ENCODE results near the gene DGKK. TPM values are rescaled to one million over a fixed set of nuclear protein-coding genes. Genes with fewer than 3 reads are reported as not detected.

DGKK gene
- total RNA-seq, 1 experiment from 2014 or later, result 1.6 TPM

DNA sequence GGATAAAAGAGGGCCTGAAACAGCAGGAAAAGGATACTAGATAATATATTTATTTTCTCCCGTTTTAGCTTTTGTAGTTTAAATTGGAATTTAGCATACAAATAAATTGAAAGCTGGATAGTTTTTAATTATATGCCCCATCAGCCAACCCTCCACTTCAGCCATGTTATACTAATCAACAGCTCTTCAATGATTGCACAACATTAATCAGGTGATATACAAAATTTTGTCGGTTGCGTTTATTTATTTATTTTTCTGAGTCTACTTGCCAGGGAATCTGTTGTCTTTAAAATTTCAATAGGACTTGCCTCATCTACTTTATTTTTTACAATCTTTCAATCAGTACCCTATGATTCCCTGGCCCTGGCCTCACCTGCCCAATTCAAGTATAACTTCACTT is 12.1 kb downstream of the DGKK start:
- Histone ChIP-seq H3K4me2 (ENCODE audit: insufficient read depth, insufficient read length, low read length) (no peak overlapping the region), H3K4me1 (ENCODE audit: insufficient read depth, low read length) (peaks cover 16% of the 10 kb centered on the region), H2BK15ac (ENCODE audit: low read depth, low read length) (no peak overlapping the region), H4K91ac (ENCODE audit: insufficient read length, low read depth, low read length) (no peak overlapping the region), H2BK20ac (ENCODE audit: low read depth, low read length, poor library complexity, severe bottlenecking) (no peak overlapping the region), H3K79me2 (ENCODE audit: insufficient read depth, low read length) (no peaks in the 10 kb centered on the region), H3K14ac (ENCODE audit: insufficient read depth, low read length) (no peak overlapping the region), H2BK120ac (ENCODE audit: low read depth, low read length, poor library complexity, severe bottlenecking) (no peak overlapping the region), H3K18ac (ENCODE audit: insufficient read length, low read depth, low read length) (no peak overlapping the region), H4K20me1 (ENCODE audit: control insufficient read depth, insufficient read depth, insufficient read length) (no peaks in the 10 kb centered on the region), H3K23ac (ENCODE audit: insufficient read length, low read depth, low read length) (no peak overlapping the region), H3K4ac (ENCODE audit: low read depth, low read length) (no peak overlapping the region), H2AK5ac (ENCODE audit: insufficient read length, low read length) (no peak overlapping the region), H3K9me3 (ENCODE audit: control insufficient read depth, low read depth, low read length) (no peaks in the 10 kb centered on the region), H3K56ac (ENCODE audit: insufficient read length, low read depth, low read length) (no peak overlapping the region), H3K9ac (ENCODE audit: extremely low read depth, insufficient read length, low read length) (no peak overlapping the region), H4K8ac (replicated peaks; ENCODE audit: insufficient read length, low read depth, low read length) (no peak overlapping the region), H2AFZ (ENCODE audit: low read length) (no peak overlapping the region), H2BK5ac (ENCODE audit: insufficient read length, low read length) (no peak overlapping the region), H3T11ph (ENCODE audit: low read length) (no peak overlapping the region), H3K23me2 (ENCODE audit: insufficient read length, low read depth, low read length, poor library complexity, severe bottlenecking) (no peaks in the 10 kb centered on the region), H3K79me1 (ENCODE audit: insufficient read depth, low read depth, low read length, poor library complexity, severe bottlenecking) (no peaks in the 10 kb centered on the region), H3K27me3 (ENCODE audit: insufficient read depth, low read length) (no peaks in the 10 kb centered on the region), H3K27ac (ENCODE audit: insufficient read length, low read depth, low read length) (no peak overlapping the region), H2BK12ac (ENCODE audit: insufficient read length, low read depth, low read length) (no peak overlapping the region), H4K5ac (ENCODE audit: insufficient read length, low read depth, low read length) (no peak overlapping the region)
- TF ChIP-seq CTCF (conservative IDR thresholded peaks at IDR 0.05), result no peak
- H3K4me1 Mint-ChIP-seq, result peaks cover 30 to 46% of the 10 kb centered on the region in 2 experiments
- H3K27me3 Mint-ChIP-seq (ENCODE audit: low read depth), result peaks cover 2% of the 10 kb centered on the region; the same call in 1 of the 2 replicates
- H3K9me3 Mint-ChIP-seq, result peaks cover 59 to 65% of the 10 kb centered on the region in 2 experiments
- no peak overlapping the region for H3K27ac Mint-ChIP-seq
- H3K36me3 Mint-ChIP-seq (ENCODE audit: insufficient read depth in 1 of 3, low read depth in 3 of 3), result no peaks in the 10 kb centered on the region
- no peak for DNase-seq
- no CpG with 5 or more reads among the region's 3 CpGs for WGBS (ENCODE audit: extremely low coverage, insufficient read length, low lambda C conversion rate)
- H3K4me3 Mint-ChIP-seq, result no peak overlapping the region
